ENCODE results near the gene P2RX2.

The P2RX2 gene

GRCh38 chr12:132603240-132604150 is 15.1 kb upstream of the P2RX2 start:
- no peak for DNase-seq

GRCh38 chr12:132604151-132604618 is 14.4 kb upstream of the P2RX2 start:
- DNase-seq, result no peak

- no peak for DNase-seq
These were observed 13.7 kb upstream of the P2RX2 start for GRCh38 chr12:132604668-132605441.

- no peak for DNase-seq
These were observed 12.7 kb upstream of the P2RX2 start for GRCh38 chr12:132605892-132606291.

GRCh38 chr12:132606466-132606865 is 12.1 kb upstream of the P2RX2 start:
- DNase-seq, result no peak

GRCh38 chr12:132606927-132607326 is 11.6 kb upstream of the P2RX2 start:
- DNase-seq, result no peak

GRCh38 chr12:132608231-132609171 is 10.1 kb upstream of the P2RX2 start:
- DNase-seq, result peak in 1 of 4 experiments; percentile 15

GRCh38 chr12:132610051-132610759 is 8.4 kb upstream of the P2RX2 start, which contains the start of gene LRCOL1:
Gene LRCOL1, minus strand, starts transcription at chr12:132610582. Its CDS starts 4,331 bp downstream, at chr12:132606251.
- peak; percentile 61 to 84 (median 82) for DNase-seq

GRCh38 chr12:132610866-132611602 is 7.5 kb upstream of the P2RX2 start:
- no peak for DNase-seq

GRCh38 chr12:132611620-132612019 is 7.0 kb upstream of the P2RX2 start:
- DNase-seq, result no peak

- no peak for DNase-seq
These were observed 4.5 kb upstream of the P2RX2 start for GRCh38 chr12:132614029-132614428.

GRCh38 chr12:132614861-132615578 is 3.6 kb upstream of the P2RX2 start:
- peak; percentile 83 to 91 (median 88) for DNase-seq

GRCh38 chr12:132615579-132616038 is 3.0 kb upstream of the P2RX2 start:
- DNase-seq, result no peak

- DNase-seq, result no peak
These were observed 1.4 kb upstream of the P2RX2 start for GRCh38 chr12:132617135-132617701.

GRCh38 chr12:132617822-132618682 is 524 bp upstream of the P2RX2 start:
- DNase-seq, result no peak

GRCh38 chr12:132619071-132619385 is 452 bp downstream of the P2RX2 start:
- no peak for DNase-seq

- no peak for DNase-seq
These were observed 973 bp downstream of the P2RX2 start for GRCh38 chr12:132619386-132620112.
